Measurements from ENCODE around the gene HSDL2. TPM values are rescaled to one million over a fixed set of nuclear protein-coding genes. Genes with fewer than 3 reads are reported as not detected.

HSDL2 gene
- total RNA-seq, 4 donors from 2014 or later = 72.9 to 112 (median 101) TPM

DNA sequence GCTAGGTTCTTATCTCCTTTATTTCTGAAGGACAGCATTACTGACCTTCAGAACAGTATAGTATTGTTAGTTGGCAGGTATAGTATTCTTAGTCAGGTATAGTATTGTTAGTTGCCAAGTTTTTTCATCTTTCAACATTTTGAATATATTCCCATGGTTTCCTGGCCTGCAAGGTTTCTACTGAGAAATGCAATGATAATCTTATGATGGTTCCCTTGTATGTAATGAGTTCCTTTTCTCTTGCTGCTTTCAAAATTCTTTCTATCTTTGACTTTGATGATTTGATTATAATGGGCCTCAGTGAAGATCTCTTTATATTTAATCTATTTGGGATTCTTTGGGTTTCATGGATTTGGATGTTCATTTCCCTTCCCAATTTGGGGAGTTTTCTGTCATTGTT is 12.4 kb upstream of the HSDL2 start:
- TF ChIP-seq CTCF (IDR thresholded peaks at IDR 0.05; ENCODE audit: low read depth) = no peak

GRCh38 chr9:112369817-112370216 is 10.1 kb upstream of the HSDL2 start:
- no peak for TF ChIP-seq CTCF (IDR thresholded peaks at IDR 0.05; ENCODE audit: low read depth)

- TF ChIP-seq CTCF (IDR thresholded peaks at IDR 0.05; ENCODE audit: low read depth) = no peak
Measured at GRCh38 chr9:112371060-112371459, 8.8 kb upstream of the HSDL2 start.

- TF ChIP-seq CTCF (IDR thresholded peaks at IDR 0.05; ENCODE audit: low read depth) = no peak
Measured at GRCh38 chr9:112375361-112375760, 4.5 kb upstream of the HSDL2 start.

GRCh38 chr9:112377087-112377486 is 2.8 kb upstream of the HSDL2 start:
- TF ChIP-seq CTCF (IDR thresholded peaks at IDR 0.05; ENCODE audit: low read depth) = no peak

DNA sequence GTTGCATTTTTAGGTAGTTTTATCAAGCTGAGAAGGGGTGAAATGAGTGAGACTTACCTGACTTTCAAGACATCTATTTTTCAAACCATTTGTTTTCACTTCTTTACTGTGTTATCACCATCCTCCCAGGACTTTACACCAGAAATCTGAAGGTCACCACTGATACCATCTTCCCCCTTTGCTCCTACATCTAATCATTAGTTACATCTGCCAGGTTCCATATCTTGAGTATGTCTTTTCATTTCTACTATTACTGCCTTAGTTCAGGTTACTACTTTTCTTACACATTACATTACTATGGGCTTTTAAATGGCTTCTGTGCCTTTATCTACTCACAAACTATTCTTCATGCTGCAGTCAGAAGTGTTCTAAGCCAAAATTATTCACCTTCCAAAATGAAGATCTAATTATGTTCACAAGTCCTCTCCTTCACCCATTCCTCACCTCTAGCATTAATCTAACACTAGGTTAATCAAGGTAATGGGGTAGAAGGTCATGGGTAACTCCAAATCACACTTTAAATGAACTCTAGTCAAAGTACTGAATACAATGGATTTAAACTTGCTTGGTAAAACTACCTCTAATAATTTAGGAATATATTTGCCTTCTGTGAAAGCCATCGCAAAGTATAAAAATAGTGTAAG is 2.1 kb upstream of the HSDL2 start:
- TF ChIP-seq CTCF (IDR thresholded peaks at IDR 0.05; ENCODE audit: low read depth) = no peak

DNA sequence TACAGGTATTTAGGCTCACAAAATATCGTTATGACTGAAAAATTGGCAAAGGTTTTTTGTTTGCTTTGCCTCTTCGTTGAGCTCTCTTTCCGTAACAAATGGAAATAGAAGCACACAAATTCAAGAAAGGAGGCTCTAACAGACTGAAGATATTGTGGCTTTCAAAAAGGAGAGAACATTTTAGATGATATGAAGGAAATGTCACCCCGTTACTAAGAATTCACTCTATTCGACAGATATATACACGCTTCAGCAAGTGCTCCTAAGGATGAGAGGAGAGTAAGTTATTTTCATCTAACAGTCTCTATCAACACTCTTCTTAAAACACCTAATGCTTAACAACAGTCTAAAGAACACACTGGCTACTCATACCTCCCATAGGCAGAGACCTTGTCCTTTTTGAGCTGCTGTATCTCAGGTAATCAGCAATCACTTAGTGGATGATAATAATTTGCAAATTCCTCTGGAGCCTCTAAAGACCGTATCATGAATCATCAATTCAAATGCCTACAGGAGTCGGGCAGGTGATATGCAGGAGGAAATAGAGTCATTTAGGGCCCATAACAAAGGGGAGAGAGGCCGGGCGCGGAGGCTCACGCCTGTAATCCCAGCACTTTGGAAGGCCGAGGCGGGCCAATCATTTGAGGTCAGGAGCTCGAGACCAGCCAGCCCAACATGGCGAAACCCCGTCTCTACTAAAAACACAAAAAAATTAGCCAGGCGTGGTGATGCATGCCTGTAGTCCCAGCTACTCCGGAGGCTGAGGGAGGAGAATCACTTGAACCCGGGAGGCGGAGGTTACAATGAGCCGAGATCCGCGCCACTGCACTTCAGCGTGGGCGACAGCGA is 1.4 kb upstream of the HSDL2 start:
- no peak for TF ChIP-seq CTCF (IDR thresholded peaks at IDR 0.05; ENCODE audit: low read depth)

Measured in subcutaneous adipose tissue (tissue), 4 donors.